ENCODE measurements around the gene C4orf17.
"Not testable (repeated sequence)": the region's sequence is repeated elsewhere in the genome, so short reads cannot be mapped to it uniquely, and the experiment has no call there.

C4orf17 gene

DNA sequence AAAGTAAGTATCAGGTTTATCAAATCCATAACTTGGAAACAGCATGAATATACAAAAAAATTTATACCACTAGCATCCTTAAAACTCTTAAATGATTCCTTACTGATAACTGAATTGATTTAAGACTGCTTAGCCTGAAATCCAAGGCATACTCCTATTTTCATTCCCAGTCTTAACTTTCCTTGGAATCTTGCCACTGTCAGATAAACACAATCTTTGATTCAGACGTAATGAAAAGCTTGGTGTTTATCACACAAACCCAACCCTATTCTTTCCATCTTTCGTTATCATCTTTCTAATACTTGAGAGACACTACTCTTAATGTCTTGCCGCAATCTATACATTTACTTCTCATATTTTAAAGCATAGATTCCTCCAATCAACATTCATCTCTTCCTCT lies 19.1 kb downstream of the C4orf17 start:
- no peak overlapping the region for H3K4me3 ChIP-seq
- no peak overlapping the region for H3K27ac ChIP-seq
- no peak overlapping the region for H3K9ac ChIP-seq
- no peak overlapping the region for H3K4me2 ChIP-seq
- no peak for TF ChIP-seq Cebpa-rat (IDR thresholded peaks at IDR 0.05)
- H4K20me1 ChIP-seq, result no peaks in the 10 kb centered on the region
- no peaks in the 10 kb centered on the region for H3K4me1 ChIP-seq
- no peaks in the 10 kb centered on the region for H3K9me3 ChIP-seq (replicated peaks in 1 of 11)
- H3K36me3 ChIP-seq, result no peaks in the 10 kb centered on the region
- H3K27me3 ChIP-seq, result no peaks in the 10 kb centered on the region

DNA sequence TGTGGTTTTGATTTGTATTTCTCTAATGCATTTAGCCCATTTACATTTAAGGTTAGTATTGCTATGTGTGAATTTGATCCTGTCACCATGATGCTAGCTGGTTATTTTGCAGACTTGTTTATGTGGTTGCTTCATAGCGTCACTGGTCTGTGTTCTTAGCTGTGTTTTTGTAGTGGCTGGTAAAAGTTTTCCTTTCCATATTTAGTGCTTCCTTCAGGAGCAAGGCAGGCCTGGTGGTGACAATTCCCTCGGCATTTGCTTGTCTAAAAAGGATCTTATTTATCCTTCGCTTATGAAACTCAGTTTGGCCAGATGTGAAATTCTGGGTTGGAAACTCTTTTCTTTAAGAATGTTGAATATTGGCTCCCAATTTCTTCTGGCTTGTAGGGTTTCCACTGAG lies 23.9 kb downstream of the C4orf17 start:
- H3K9me3 ChIP-seq (replicated peaks in 1 of 11); H3K4me1 ChIP-seq; H3K9ac ChIP-seq; H3K27ac ChIP-seq; H3K4me3 ChIP-seq; H3K36me3 ChIP-seq; H3K4me2 ChIP-seq; H4K20me1 ChIP-seq; H3K27me3 ChIP-seq: not testable (repeated sequence)

DNA sequence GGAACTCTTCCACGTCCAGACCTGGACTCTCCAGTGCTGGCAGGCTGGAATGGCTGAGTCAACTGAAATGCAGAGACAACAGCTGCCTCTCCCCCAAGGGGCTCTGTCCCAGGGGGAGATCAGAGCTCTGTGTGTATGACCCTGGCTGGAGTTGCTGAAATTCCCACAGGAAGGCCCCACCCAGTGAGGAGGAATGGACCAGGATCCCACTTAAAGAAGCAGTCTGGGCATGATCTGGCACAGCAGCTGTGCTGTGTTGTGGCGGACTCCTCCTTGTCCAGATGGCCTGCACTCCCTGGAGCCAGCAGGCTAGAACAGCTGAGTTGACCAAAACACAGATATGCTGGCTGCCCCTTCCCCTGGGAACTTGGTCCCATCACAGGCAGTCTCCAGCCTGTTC lies 25.4 kb downstream of the C4orf17 start:
- Histone ChIP-seq H3K4me2 (peak overlapping the region in 1 of 11 experiments; percentile 22; a peak in 1 of 22 replicates), H4K20me1 (no peaks in the 10 kb centered on the region), H3K27me3 (no peaks in the 10 kb centered on the region), H3K27ac (no peak overlapping the region), H3K9ac (no peak overlapping the region), H3K9me3 (replicated peaks in 1 of 11) (no peaks in the 10 kb centered on the region), H3K4me3 (no peak overlapping the region), H3K4me1 (no peaks in the 10 kb centered on the region), H3K36me3 (no peaks in the 10 kb centered on the region)
- no peak for TF ChIP-seq Cebpa-rat (IDR thresholded peaks at IDR 0.05)

- Histone ChIP-seq H3K27me3 (no peaks in the 10 kb centered on the region), H3K9ac (no peak overlapping the region), H3K4me1 (no peaks in the 10 kb centered on the region), H4K20me1 (no peaks in the 10 kb centered on the region), H3K27ac (no peak overlapping the region), H3K9me3 (replicated peaks in 1 of 11) (no peaks in the 10 kb centered on the region), H3K36me3 (no peaks in the 10 kb centered on the region), H3K4me2 (no peak overlapping the region), H3K4me3 (no peak overlapping the region)
- no peak for TF ChIP-seq Cebpa-rat (IDR thresholded peaks at IDR 0.05)
These were observed 26.0 kb downstream of the C4orf17 start for GRCh38 chr4:99536848-99537247.

GRCh38 chr4:99537674-99538073 lies 26.9 kb downstream of the C4orf17 start:
- Histone ChIP-seq H4K20me1 (no peaks in the 10 kb centered on the region), H3K4me1 (no peaks in the 10 kb centered on the region), H3K27ac (no peak overlapping the region), H3K36me3 (no peaks in the 10 kb centered on the region), H3K4me2 (no peak overlapping the region), H3K4me3 (no peak overlapping the region), H3K9ac (no peak overlapping the region), H3K27me3 (no peaks in the 10 kb centered on the region), H3K9me3 (replicated peaks in 1 of 11) (no peaks in the 10 kb centered on the region)
- TF ChIP-seq Cebpa-rat (IDR thresholded peaks at IDR 0.05), result no peak

- no peak for TF ChIP-seq Cebpa-rat (IDR thresholded peaks at IDR 0.05)
- Histone ChIP-seq H3K27ac (no peak overlapping the region), H3K27me3 (no peaks in the 10 kb centered on the region)
These were observed 29.6 kb downstream of the C4orf17 start for GRCh38 chr4:99540277-99540939.

GRCh38 chr4:99552872-99553271 lies 42.1 kb downstream of the C4orf17 start:
- H3K4me3 ChIP-seq, result no peak overlapping the region
- H3K4me2 ChIP-seq, result no peak overlapping the region
- TF ChIP-seq Cebpa-rat (IDR thresholded peaks at IDR 0.05), result no peak
- H3K4me1 ChIP-seq, result no peaks in the 10 kb centered on the region
- peaks cover 0 to 15% (median 0%) of the 10 kb centered on the region in 11 experiments; a peak in 4 of 22 replicates for H3K36me3 ChIP-seq
- H3K27me3 ChIP-seq, result no peaks in the 10 kb centered on the region
- no peak overlapping the region for H3K9ac ChIP-seq
- no peak overlapping the region for H3K27ac ChIP-seq
- no peaks in the 10 kb centered on the region for H4K20me1 ChIP-seq
- H3K9me3 ChIP-seq (replicated peaks in 1 of 11), result no peaks in the 10 kb centered on the region

More at GRCh38 chr4:99540277-99540939, 29.6 kb downstream of the C4orf17 start:
- H4K20me1 ChIP-seq, result no peaks in the 10 kb centered on the region
- no peak overlapping the region for H3K4me2 ChIP-seq
- no peak overlapping the region for H3K9ac ChIP-seq
- no peaks in the 10 kb centered on the region for H3K9me3 ChIP-seq (replicated peaks in 1 of 11)
- H3K36me3 ChIP-seq, result no peaks in the 10 kb centered on the region
- H3K4me3 ChIP-seq, result no peak overlapping the region
- no peaks in the 10 kb centered on the region for H3K4me1 ChIP-seq

DNA sequence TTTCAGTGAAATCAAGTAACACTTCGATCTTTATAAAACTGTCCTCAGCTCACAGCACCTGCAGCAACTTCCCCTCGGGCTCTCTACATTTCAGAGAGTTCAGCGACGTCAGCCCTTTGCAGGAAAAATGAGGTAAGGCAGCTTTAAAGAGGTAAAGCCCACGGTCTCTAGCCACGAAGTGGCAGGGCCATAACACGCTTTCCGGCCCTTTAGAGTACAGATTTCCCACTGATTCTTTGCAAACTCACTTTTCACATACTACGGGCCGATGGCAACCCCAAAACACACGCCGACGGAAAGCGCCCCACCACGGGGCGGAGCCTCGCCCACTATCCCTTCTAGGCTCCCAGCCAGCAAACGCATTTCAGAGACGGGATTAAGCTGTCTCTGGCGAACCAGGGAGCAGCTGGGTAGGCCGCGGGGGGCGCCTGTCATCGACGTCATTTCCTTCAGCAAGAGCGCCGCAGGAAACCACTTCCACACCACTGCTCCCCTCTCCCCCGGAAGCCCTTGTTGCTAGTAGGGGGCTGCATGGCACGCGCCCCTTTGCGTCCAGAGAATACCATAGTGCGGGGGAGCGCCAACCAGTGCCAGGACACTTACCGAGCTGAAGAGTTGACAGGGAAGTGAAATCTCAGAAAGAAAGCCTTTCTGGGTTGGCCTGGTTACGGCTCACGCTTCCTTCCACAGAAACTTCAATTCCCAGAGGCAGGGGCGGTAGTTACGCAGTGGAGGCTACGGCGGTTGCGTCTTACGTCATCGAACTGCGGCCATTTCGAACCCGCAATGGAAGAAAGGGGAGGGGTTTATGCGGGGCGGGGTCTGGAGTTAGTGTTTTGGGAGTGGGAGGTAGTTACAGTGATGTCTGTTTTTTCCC lies 52.7 kb downstream of the C4orf17 start, which contains the start of gene TRMT10A:
Gene TRMT10A, minus strand, starts transcription at position 730 of the 877 bp plus-strand sequence. CDS start 4,701 bp downstream, outside the sequence.
- peaks cover 7 to 16% (median 8%) of the 10 kb centered on the region in 10 experiments for H3K4me1 ChIP-seq
- no peaks in the 10 kb centered on the region for H3K9me3 ChIP-seq (replicated peaks in 1 of 11)
- H3K27me3 ChIP-seq, result no peaks in the 10 kb centered on the region
- peak within 1 kb of the TSS; percentile 80 to 96 (median 88) for H3K4me2 ChIP-seq
- H3K36me3 ChIP-seq, result no peaks in the 10 kb centered on the region
- H3K27ac ChIP-seq, result peak within 1 kb of the TSS; percentile 84 to 98 (median 94)
- no peaks in the 10 kb centered on the region for H4K20me1 ChIP-seq
- TF ChIP-seq Cebpa-rat (IDR thresholded peaks at IDR 0.05), result no peak
- H3K4me3 ChIP-seq, result peak within 1 kb of the TSS; percentile 62 to 78 (median 68)
- H3K9ac ChIP-seq, result peak within 1 kb of the TSS; percentile 82 to 94 (median 90)

- H3K27me3 ChIP-seq, result no peaks in the 10 kb centered on the region
- no peaks in the 10 kb centered on the region for H4K20me1 ChIP-seq
- H3K9ac ChIP-seq, result no peak overlapping the region
- no peak overlapping the region for H3K27ac ChIP-seq
- peaks cover 7 to 16% (median 8%) of the 10 kb centered on the region in 10 experiments for H3K4me1 ChIP-seq
- H3K4me2 ChIP-seq, result peak overlapping the region in 1 of 11 experiments; percentile 68; a peak in 2 of 22 replicates
- H3K36me3 ChIP-seq, result no peaks in the 10 kb centered on the region
- no peak overlapping the region for H3K4me3 ChIP-seq
- no peak for TF ChIP-seq Cebpa-rat (IDR thresholded peaks at IDR 0.05)
- H3K9me3 ChIP-seq (replicated peaks in 1 of 11), result no peaks in the 10 kb centered on the region
These were observed 54.1 kb downstream of the C4orf17 start for GRCh38 chr4:99564921-99565320.

All from BLaER1 treated with 17β-estradiol and CSF1 and Interleukin-3, amounts not matched to agents 10 nM and 100 nM (cell line).